Measurements from ENCODE around the gene BOK.

GRCh38 chr2:241571821-241572620, 13.5 kb downstream of the BOK start:
- TF ChIP-seq EZH2phosphoT487 (IDR thresholded peaks at IDR 0.05; ENCODE audit: insufficient read depth, low read depth) (no peak), EZH2 (IDR thresholded peaks at IDR 0.05; ENCODE audit: insufficient read depth, poor library complexity, severe bottlenecking) (no peak)
